T-helper 2 cell treated with Interferon-gamma antibody and Interleukin-4, amounts not matched to agents 100 ng/mL and 5 ng/mL, for 36 hours (primary cell): ENCODE measurements around the gene GALK1. TPM values are rescaled to one million over a fixed set of nuclear protein-coding genes. Genes with fewer than 3 reads are reported as not detected.
"Not testable (repeated sequence)": the region's sequence is repeated elsewhere in the genome, so short reads cannot be mapped to it uniquely, and the experiment has no call there.

Experiments
- intact Hi-C: fragments of 100-400 bp; cut with micrococcal nuclease; formaldehyde crosslinking; loops from one replicate; pipeline ENCODE4 v1.15.1; 2023
- total RNA-seq: library from RNA; stranded (reverse); gene quantifications from 2 replicates; pipeline ENCODE4 v1.2.3, GENCODE V29; 2022

GALK1 gene
- total RNA-seq = 47.6 and 52.9 TPM in 2 replicates

GRCh38 chr17:75764711-75765421, at the start of gene GALK1:
GALK1 (minus strand) TSS chr17:75765192; CDS start chr17:75765136, 56 bp downstream.
- intact Hi-C loops = loop anchor here (2.0 kb wide), 1 partner anchor 20 kb away; the partner anchor contains the start of gene UNK

GRCh38 chr17:75814021-75814395, 49.0 kb upstream of the GALK1 start:
- intact Hi-C loops = no loop called here

- intact Hi-C loops = no loop called here
Measured at GRCh38 chr17:75813081-75814020, 48.4 kb upstream of the GALK1 start.

- intact Hi-C loops = no loop called here
Measured at GRCh38 chr17:75812096-75813013, 47.4 kb upstream of the GALK1 start.

- intact Hi-C loops = no loop called here
Measured at GRCh38 chr17:75811174-75811573, 46.2 kb upstream of the GALK1 start.

- intact Hi-C loops = not testable (repeated sequence)
Measured at GRCh38 chr17:75810756-75811155, 45.8 kb upstream of the GALK1 start.

- intact Hi-C loops = no loop called here
Measured at GRCh38 chr17:75810216-75810615, 45.2 kb upstream of the GALK1 start.

- intact Hi-C loops = no loop called here
Measured at GRCh38 chr17:75809631-75810111, 44.7 kb upstream of the GALK1 start.

- intact Hi-C loops = no loop called here
Measured at GRCh38 chr17:75808905-75809621, 44.1 kb upstream of the GALK1 start.

GRCh38 chr17:75808549-75808904, 43.5 kb upstream of the GALK1 start:
- intact Hi-C loops = no loop called here

- intact Hi-C loops = no loop called here
Measured at GRCh38 chr17:75807861-75808260, 42.9 kb upstream of the GALK1 start.

GRCh38 chr17:75806822-75807500, 42.0 kb upstream of the GALK1 start:
- intact Hi-C loops = no loop called here

- intact Hi-C loops = no loop called here
Measured at GRCh38 chr17:75803883-75804282, 38.9 kb upstream of the GALK1 start.

GRCh38 chr17:75799402-75799801, 34.4 kb upstream of the GALK1 start:
- intact Hi-C loops = no loop called here

- intact Hi-C loops = no loop called here
Measured at GRCh38 chr17:75795820-75796607, 31.0 kb upstream of the GALK1 start.

GRCh38 chr17:75793460-75793859, 28.5 kb upstream of the GALK1 start:
- intact Hi-C loops = no loop called here

GRCh38 chr17:75791254-75791653, 26.3 kb upstream of the GALK1 start:
- intact Hi-C loops = no loop called here

GRCh38 chr17:75785016-75785890, 20.3 kb upstream of the GALK1 start:
- intact Hi-C loops = loop anchor here (2.0 kb wide), 1 partner anchor 20 kb away; the partner anchor contains the start of gene GALK1
